Chondrocyte (in vitro differentiated cells): Measurements from ENCODE around the gene SMC3. TPM values are rescaled to one million over a fixed set of nuclear protein-coding genes. Genes with fewer than 3 reads are reported as not detected.
A peak's percentile ranks its signal among the peaks of the same experiment; 100 is the strongest.

Experiments
- DNase-seq: peaks from one replicate; pipeline ENCODE4 v3.0.0; 2021; ENCODE audit warnings: mixed read lengths, low spot score
- H3K27ac Mint-ChIP-seq: one replicate; pipeline ENCODE4 v1.8.0; 2021; ENCODE audit warnings: mild to moderate bottlenecking, moderate library complexity, mixed read lengths; ENCODE audit not compliant: unreplicated experiment
- H3K27me3 Mint-ChIP-seq: 2 replicates; pipeline ENCODE4 v1.8.0; 2021; ENCODE audit warnings: low read depth, mixed read lengths
- H3K36me3 Mint-ChIP-seq: 2 replicates; pipeline ENCODE4 v1.8.0; 2021; ENCODE audit warnings: low read depth, mixed read lengths
- H3K4me1 Mint-ChIP-seq: 2 replicates; pipeline ENCODE4 v1.8.0; 2021; ENCODE audit warnings: low read depth, mild to moderate bottlenecking, mixed read lengths
- H3K4me3 Mint-ChIP-seq: one replicate; pipeline ENCODE4 v1.8.0; 2021; ENCODE audit warnings: mild to moderate bottlenecking, moderate library complexity, mixed read lengths; ENCODE audit not compliant: unreplicated experiment
- H3K9me3 Mint-ChIP-seq: 2 replicates; pipeline ENCODE4 v1.8.0; 2021; ENCODE audit warnings: low read depth, mixed read lengths
- CTCF ChIP-seq: fragments of 200-600 bp; sonication (generic); IDR thresholded peaks from 2 replicates; pipeline ENCODE4 v1.5.0; 2021; ENCODE audit warnings: antibody characterized with exemption, mild to moderate bottlenecking, moderate library complexity
- total RNA-seq: library from RNA; stranded (reverse); gene quantifications from 3 replicates; pipeline ENCODE4 v1.2.1, GENCODE V29; 2021

Gene SMC3
- total RNA-seq, 1 donor from 2014 or later, result 29.3 TPM

GRCh38 chr10:110556296-110556695 is 11.2 kb upstream of the SMC3 start:
- no peak overlapping the region for H3K4me3 Mint-ChIP-seq
- TF ChIP-seq CTCF, result no peak
- peaks cover 9% of the 10 kb centered on the region for H3K27me3 Mint-ChIP-seq
- peaks cover 6% of the 10 kb centered on the region for H3K4me1 Mint-ChIP-seq
- DNase-seq, result no peak
- no peak overlapping the region for H3K27ac Mint-ChIP-seq
- H3K9me3 Mint-ChIP-seq, result peaks cover 3% of the 10 kb centered on the region
- no peaks in the 10 kb centered on the region for H3K36me3 Mint-ChIP-seq

GRCh38 chr10:110556969-110557601 is 10.4 kb upstream of the SMC3 start:
- Mint-ChIP-seq H3K9me3 (peaks cover 4% of the 10 kb centered on the region), H3K27ac (no peak overlapping the region), H3K4me3 (no peak overlapping the region), H3K4me1 (peaks cover 6% of the 10 kb centered on the region), H3K27me3 (peaks cover 5% of the 10 kb centered on the region), H3K36me3 (no peaks in the 10 kb centered on the region)
- DNase-seq, result no peak
- TF ChIP-seq CTCF, result peak; percentile 78

GRCh38 chr10:110558041-110558440 is 9.5 kb upstream of the SMC3 start:
- peaks cover 6% of the 10 kb centered on the region for H3K4me1 Mint-ChIP-seq
- no peak for TF ChIP-seq CTCF
- no peak overlapping the region for H3K27ac Mint-ChIP-seq
- H3K27me3 Mint-ChIP-seq, result peaks cover 4% of the 10 kb centered on the region
- H3K36me3 Mint-ChIP-seq, result no peaks in the 10 kb centered on the region
- no peak for DNase-seq
- H3K9me3 Mint-ChIP-seq, result peaks cover 4% of the 10 kb centered on the region
- no peak overlapping the region for H3K4me3 Mint-ChIP-seq

- peaks cover 3% of the 10 kb centered on the region for H3K4me1 Mint-ChIP-seq
- TF ChIP-seq CTCF, result no peak
Measured at GRCh38 chr10:110560012-110560411, 7.5 kb upstream of the SMC3 start.

GRCh38 chr10:110561292-110561691 is 6.2 kb upstream of the SMC3 start:
- Mint-ChIP-seq H3K9me3 (peaks cover 4% of the 10 kb centered on the region), H3K4me1 (peaks cover 3% of the 10 kb centered on the region), H3K27me3 (peaks cover 4% of the 10 kb centered on the region), H3K4me3 (no peak overlapping the region), H3K27ac (no peak overlapping the region), H3K36me3 (no peaks in the 10 kb centered on the region)
- TF ChIP-seq CTCF, result no peak
- DNase-seq, result no peak

More at GRCh38 chr10:110560012-110560411, 7.5 kb upstream of the SMC3 start:
- DNase-seq, result no peak
- H3K27me3 Mint-ChIP-seq, result peaks cover 4% of the 10 kb centered on the region
- H3K9me3 Mint-ChIP-seq, result peaks cover 4% of the 10 kb centered on the region
- no peaks in the 10 kb centered on the region for H3K36me3 Mint-ChIP-seq
- no peak overlapping the region for H3K4me3 Mint-ChIP-seq
- no peak overlapping the region for H3K27ac Mint-ChIP-seq
